ENCODE data around the gene NGFR.

NGFR gene

DNA sequence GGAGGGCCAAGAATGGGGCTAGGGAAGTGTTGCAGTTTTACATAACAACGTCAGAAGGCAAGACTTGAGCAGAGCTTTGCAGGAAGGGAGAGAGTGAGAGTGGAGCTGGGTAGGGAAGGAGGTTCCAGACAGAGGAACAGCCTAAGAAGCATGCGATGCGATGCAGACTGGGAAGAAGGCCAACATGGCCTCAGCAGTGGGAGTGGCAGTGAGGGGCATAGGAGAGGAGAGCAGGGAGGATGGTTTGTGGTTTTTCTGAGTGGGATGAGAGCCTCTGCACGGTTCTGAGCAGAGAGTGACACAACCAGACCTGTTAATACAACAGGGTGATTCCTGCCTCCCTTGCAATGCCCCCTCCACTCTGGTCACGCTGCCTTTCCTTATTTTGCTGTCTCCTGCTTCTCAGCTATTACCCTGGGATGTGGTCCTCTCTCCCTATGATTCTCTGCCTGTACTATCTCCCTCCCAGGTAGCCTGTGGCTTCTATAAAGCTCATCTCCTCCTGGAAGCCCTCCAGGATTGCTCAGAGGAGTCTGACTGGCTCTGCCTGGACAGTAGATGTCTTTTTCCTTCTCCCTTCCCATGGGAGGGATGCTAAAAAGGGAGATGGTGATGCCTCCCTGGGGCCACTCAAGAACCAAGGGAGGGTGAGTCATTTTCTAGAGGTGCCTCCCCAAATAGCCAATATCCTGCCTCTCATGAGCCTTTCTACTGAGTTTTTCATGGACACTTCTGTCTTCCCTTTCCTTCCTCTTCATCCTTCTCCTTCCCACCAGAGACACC is 38.7 kb upstream of the NGFR start:
- no peak overlapping the region for H3K4me3 ChIP-seq (ENCODE audit: low read length in 2 of 2)
- no peak overlapping the region for H3K9ac ChIP-seq (ENCODE audit: low read depth in 1 of 2, low read length in 2 of 2)
- H3K27me3 ChIP-seq (ENCODE audit: control insufficient read depth in 2 of 2, insufficient read depth in 2 of 2, low read length in 2 of 2): peaks cover 14 to 26% of the 10 kb centered on the region in 2 donors
- H3K27ac ChIP-seq (ENCODE audit: low read depth in 2 of 2, low read length in 2 of 2): no peak overlapping the region
- no peaks in the 10 kb centered on the region for H3K36me3 ChIP-seq (ENCODE audit: control insufficient read depth in 2 of 2, insufficient read depth in 2 of 2, low read length in 2 of 2)
- H3K4me1 ChIP-seq (ENCODE audit: control insufficient read depth in 2 of 2, insufficient read depth in 2 of 2, low read length in 2 of 2): no peaks in the 10 kb centered on the region
- H3K9me3 ChIP-seq (ENCODE audit: control insufficient read depth in 2 of 2, low read length in 2 of 2): no peaks in the 10 kb centered on the region

DNA sequence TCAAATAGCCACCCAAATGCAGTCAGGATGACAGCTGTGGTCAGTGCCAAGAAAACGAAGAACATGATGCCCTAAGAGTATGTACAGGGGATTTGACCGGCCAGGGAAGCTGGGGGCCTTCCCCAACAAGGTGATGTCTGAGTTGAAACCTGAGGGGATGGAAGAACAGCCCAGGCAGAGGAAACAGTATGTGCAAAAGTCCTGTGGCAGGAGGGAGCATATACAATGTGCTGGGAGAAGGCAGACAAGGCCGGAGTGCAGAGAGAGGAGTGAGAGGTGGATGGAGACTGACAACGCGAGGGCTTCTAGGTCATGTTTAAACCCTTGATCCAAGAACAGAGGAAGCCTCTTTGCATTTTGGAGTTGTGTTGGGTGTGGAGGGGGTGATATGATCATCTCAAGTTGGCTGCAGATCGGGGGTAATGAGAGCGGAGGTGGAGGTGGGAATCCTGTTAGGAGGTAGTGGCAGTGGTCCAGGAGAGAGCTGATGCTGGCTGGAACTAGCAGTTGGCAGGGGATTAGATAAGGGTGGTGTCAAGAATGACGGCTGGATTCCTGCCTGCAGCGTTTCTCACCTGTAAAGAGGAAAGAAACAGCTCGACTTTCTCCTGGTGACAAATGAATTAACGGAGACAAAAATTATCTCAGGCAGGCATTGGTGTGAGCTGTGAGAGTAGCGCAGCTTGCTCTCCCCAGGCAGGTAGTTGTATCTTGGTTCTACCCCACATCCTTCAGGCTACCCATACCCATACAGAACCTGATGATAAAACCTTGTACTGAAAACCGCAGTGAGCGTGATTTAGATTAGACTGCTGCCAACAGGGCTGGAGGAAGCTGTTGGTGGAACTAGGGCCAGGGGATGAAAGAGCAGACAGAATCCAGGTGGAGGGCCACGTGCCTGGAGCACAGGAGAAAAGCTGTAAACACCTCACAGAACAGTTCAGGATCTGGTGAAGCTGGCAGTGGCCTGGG is 37.2 kb upstream of the NGFR start:
- no peaks in the 10 kb centered on the region for H3K4me1 ChIP-seq (ENCODE audit: control insufficient read depth in 2 of 2, insufficient read depth in 2 of 2, low read length in 2 of 2)
- peaks cover 16 to 26% of the 10 kb centered on the region in 2 donors for H3K27me3 ChIP-seq (ENCODE audit: control insufficient read depth in 2 of 2, insufficient read depth in 2 of 2, low read length in 2 of 2)
- H3K9ac ChIP-seq (ENCODE audit: low read depth in 1 of 2, low read length in 2 of 2): no peak overlapping the region
- H3K27ac ChIP-seq (ENCODE audit: low read depth in 2 of 2, low read length in 2 of 2): no peak overlapping the region
- no peaks in the 10 kb centered on the region for H3K36me3 ChIP-seq (ENCODE audit: control insufficient read depth in 2 of 2, insufficient read depth in 2 of 2, low read length in 2 of 2)
- no peak overlapping the region for H3K4me3 ChIP-seq (ENCODE audit: low read length in 2 of 2)
- H3K9me3 ChIP-seq (ENCODE audit: control insufficient read depth in 2 of 2, low read length in 2 of 2): no peaks in the 10 kb centered on the region

DNA sequence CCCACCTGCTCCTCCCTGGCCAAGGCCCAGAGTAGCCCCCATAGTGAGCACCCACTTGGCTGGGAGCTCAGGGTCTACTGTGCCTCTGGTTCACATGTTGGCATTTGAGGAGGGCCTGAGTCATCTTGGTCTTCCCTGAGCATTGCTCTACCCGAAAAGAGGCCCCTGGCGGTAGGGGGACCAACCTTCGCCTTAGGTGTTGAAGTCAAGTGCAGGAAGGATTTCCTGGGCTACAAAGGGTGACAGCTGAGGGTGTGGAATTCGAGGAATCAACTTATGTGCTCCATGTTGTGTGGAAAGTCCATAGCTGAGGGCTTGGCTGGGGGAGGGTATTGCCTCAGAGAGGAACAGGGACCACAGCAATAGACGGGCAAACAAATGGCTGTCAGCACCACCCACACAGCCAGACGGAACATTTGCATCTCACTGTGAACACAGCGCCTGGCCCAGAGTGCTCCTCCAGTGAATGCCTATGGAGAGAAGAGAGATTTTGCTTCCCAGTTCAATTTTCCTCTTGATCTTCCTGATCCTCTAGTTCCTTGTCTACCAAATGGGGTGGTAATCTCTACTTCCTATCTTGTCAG is 35.6 kb upstream of the NGFR start:
- no peaks in the 10 kb centered on the region for H3K9me3 ChIP-seq (ENCODE audit: control insufficient read depth in 2 of 2, low read length in 2 of 2)
- H3K36me3 ChIP-seq (ENCODE audit: control insufficient read depth in 2 of 2, insufficient read depth in 2 of 2, low read length in 2 of 2): no peaks in the 10 kb centered on the region
- no peak overlapping the region for H3K9ac ChIP-seq (ENCODE audit: low read depth in 1 of 2, low read length in 2 of 2)
- no peaks in the 10 kb centered on the region for H3K4me1 ChIP-seq (ENCODE audit: control insufficient read depth in 2 of 2, insufficient read depth in 2 of 2, low read length in 2 of 2)
- H3K4me3 ChIP-seq (ENCODE audit: low read length in 2 of 2): no peak overlapping the region
- no peak overlapping the region for H3K27ac ChIP-seq (ENCODE audit: low read depth in 2 of 2, low read length in 2 of 2)
- peaks cover 16 to 34% of the 10 kb centered on the region in 2 donors for H3K27me3 ChIP-seq (ENCODE audit: control insufficient read depth in 2 of 2, insufficient read depth in 2 of 2, low read length in 2 of 2)

DNA sequence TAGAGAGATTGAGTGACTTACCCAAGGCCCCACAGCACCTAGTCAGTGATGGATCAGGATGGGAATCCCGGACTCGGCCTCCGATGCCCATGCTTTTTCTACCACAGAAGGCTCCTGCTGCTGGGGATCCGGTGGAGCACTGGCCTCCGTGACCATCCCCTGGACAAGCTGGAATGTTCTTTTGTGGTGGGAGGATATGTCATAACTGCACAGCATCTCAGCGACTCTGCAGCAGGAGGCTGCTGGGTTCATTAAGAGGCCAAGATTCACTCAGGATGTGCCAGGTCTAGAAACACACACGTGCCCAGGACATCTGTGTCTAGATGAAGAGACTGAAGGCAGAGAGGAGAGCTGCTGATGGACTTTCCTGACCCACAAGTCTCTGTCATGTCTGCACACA is 34.7 kb upstream of the NGFR start:
- H3K27ac ChIP-seq (ENCODE audit: low read depth in 2 of 2, low read length in 2 of 2): no peak overlapping the region
- no peaks in the 10 kb centered on the region for H3K36me3 ChIP-seq (ENCODE audit: control insufficient read depth in 2 of 2, insufficient read depth in 2 of 2, low read length in 2 of 2)
- H3K4me3 ChIP-seq (ENCODE audit: low read length in 2 of 2): no peak overlapping the region
- no peak overlapping the region for H3K9ac ChIP-seq (ENCODE audit: low read depth in 1 of 2, low read length in 2 of 2)
- H3K27me3 ChIP-seq (ENCODE audit: control insufficient read depth in 2 of 2, insufficient read depth in 2 of 2, low read length in 2 of 2): peaks cover 16 to 34% of the 10 kb centered on the region in 2 donors
- no peaks in the 10 kb centered on the region for H3K9me3 ChIP-seq (ENCODE audit: control insufficient read depth in 2 of 2, low read length in 2 of 2)
- no peaks in the 10 kb centered on the region for H3K4me1 ChIP-seq (ENCODE audit: control insufficient read depth in 2 of 2, insufficient read depth in 2 of 2, low read length in 2 of 2)

DNA sequence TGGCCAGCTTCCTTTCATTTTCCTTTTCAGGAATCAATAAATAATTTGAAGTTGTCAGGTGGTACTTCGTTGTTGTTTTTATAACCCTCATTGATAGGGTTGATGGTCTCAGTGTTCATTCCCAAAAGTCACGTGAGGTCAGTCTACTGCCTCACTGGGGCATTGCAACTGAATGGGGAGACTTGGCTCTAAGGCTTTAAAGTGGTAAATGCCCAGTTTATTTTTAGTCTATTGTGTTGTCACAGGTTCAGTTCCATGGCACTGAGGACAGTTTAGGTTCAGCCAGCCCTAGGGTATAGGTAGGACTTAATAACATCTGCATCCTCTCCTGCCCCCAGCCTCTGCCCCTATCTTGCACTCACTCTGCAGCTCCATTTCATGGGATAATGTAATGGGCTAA is 33.5 kb upstream of the NGFR start:
- Histone ChIP-seq H3K4me3 (ENCODE audit: low read length in 2 of 2) (no peak overlapping the region), H3K9ac (ENCODE audit: low read depth in 1 of 2, low read length in 2 of 2) (no peak overlapping the region), H3K27me3 (ENCODE audit: control insufficient read depth in 2 of 2, insufficient read depth in 2 of 2, low read length in 2 of 2) (peaks cover 16 to 29% of the 10 kb centered on the region in 2 donors)

DNA sequence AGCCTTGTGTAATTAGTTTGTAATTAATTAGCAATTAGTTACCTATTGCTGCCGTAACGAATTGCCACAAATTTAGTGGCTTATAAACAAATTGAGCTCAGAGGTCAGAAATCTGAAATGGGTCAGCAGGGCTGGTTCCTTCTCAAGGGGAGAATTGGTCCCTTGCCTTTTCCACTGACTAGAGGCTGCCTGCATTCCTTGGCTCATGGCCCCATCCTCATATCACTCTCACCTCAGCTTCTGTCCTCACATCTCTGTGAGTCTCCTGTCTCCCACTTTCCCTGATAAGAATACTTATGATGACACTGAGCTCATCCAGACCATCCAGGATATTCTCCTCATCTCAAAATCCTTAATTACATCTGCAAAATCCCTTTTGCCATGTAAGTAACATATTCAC is 31.0 kb upstream of the NGFR start:
- no peak overlapping the region for H3K27ac ChIP-seq (ENCODE audit: low read depth in 2 of 2, low read length in 2 of 2)
- no peaks in the 10 kb centered on the region for H3K36me3 ChIP-seq (ENCODE audit: control insufficient read depth in 2 of 2, insufficient read depth in 2 of 2, low read length in 2 of 2)
- no peak overlapping the region for H3K9ac ChIP-seq (ENCODE audit: low read depth in 1 of 2, low read length in 2 of 2)
- no peak overlapping the region for H3K4me3 ChIP-seq (ENCODE audit: low read length in 2 of 2)
- H3K9me3 ChIP-seq (ENCODE audit: control insufficient read depth in 2 of 2, low read length in 2 of 2): no peaks in the 10 kb centered on the region
- H3K4me1 ChIP-seq (ENCODE audit: control insufficient read depth in 2 of 2, insufficient read depth in 2 of 2, low read length in 2 of 2): no peaks in the 10 kb centered on the region
- peaks cover 5 to 20% of the 10 kb centered on the region in 2 donors for H3K27me3 ChIP-seq (ENCODE audit: control insufficient read depth in 2 of 2, insufficient read depth in 2 of 2, low read length in 2 of 2)

More for the DNA sequence above, 33.5 kb upstream of the NGFR start:
- no peaks in the 10 kb centered on the region for H3K36me3 ChIP-seq (ENCODE audit: control insufficient read depth in 2 of 2, insufficient read depth in 2 of 2, low read length in 2 of 2)
- H3K27ac ChIP-seq (ENCODE audit: low read depth in 2 of 2, low read length in 2 of 2): no peak overlapping the region
- no peaks in the 10 kb centered on the region for H3K4me1 ChIP-seq (ENCODE audit: control insufficient read depth in 2 of 2, insufficient read depth in 2 of 2, low read length in 2 of 2)
- no peaks in the 10 kb centered on the region for H3K9me3 ChIP-seq (ENCODE audit: control insufficient read depth in 2 of 2, low read length in 2 of 2)

DNA sequence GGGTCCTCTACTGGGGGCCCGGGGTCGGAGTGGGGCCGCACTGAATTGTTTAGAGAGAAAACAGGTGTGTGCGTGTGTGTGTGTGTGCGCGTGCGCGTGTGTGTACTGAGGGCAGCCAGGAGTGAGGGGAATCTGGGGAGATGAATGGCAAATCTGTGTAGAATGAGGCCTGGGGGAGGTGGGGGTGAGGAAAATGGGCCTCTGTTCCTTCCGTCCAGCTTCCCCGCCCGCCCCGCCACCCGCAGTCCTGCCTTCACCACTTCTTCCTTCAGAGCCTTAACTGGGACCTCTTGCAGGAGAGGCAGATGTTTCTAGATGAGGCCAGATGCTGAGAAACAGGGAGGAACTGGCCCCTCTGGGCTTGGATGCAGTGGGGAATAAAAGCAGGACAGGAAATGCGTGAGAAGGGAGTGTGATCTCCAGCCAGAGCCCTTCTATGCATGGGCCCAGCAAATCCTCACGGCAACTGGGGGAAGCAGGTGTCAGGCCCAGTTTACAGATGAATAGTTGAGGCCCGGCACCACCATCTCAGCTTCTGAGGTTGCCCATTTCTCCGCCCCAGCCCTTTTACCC is 29.7 kb upstream of the NGFR start:
- no peaks in the 10 kb centered on the region for H3K4me1 ChIP-seq (ENCODE audit: control insufficient read depth in 2 of 2, insufficient read depth in 2 of 2, low read length in 2 of 2)
- peaks cover 15 to 28% of the 10 kb centered on the region in 2 donors for H3K27me3 ChIP-seq (ENCODE audit: control insufficient read depth in 2 of 2, insufficient read depth in 2 of 2, low read length in 2 of 2)
- H3K36me3 ChIP-seq (ENCODE audit: control insufficient read depth in 2 of 2, insufficient read depth in 2 of 2, low read length in 2 of 2): no peaks in the 10 kb centered on the region
- no peak overlapping the region for H3K27ac ChIP-seq (ENCODE audit: low read depth in 2 of 2, low read length in 2 of 2)
- H3K4me3 ChIP-seq (ENCODE audit: low read length in 2 of 2): no peak overlapping the region
- H3K9ac ChIP-seq (ENCODE audit: low read depth in 1 of 2, low read length in 2 of 2): no peak overlapping the region
- H3K9me3 ChIP-seq (ENCODE audit: control insufficient read depth in 2 of 2, low read length in 2 of 2): no peaks in the 10 kb centered on the region

DNA sequence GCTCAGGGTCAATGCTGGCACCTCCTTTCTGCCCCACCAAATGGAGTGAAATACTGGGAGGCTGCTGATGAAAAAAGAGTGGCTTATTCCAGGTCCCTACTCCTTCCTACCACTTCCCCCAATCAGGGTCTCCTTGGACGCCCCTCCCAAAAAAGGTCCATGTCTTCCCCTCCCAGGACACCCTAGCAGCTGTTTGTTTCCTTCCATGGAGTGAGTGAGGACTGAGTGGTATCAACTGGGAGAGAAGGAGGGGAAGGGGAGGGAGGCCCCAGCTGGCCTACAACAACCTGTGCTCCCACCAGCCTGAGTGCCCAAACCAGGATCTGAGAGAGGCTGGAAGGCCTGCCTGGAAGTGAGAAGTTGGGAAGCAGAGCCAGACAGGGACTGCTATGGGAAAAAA is 28.7 kb upstream of the NGFR start:
- Histone ChIP-seq H3K27me3 (ENCODE audit: control insufficient read depth in 2 of 2, insufficient read depth in 2 of 2, low read length in 2 of 2) (peaks cover 22 to 38% of the 10 kb centered on the region in 2 donors), H3K27ac (ENCODE audit: low read depth in 2 of 2, low read length in 2 of 2) (no peak overlapping the region), H3K4me1 (ENCODE audit: control insufficient read depth in 2 of 2, insufficient read depth in 2 of 2, low read length in 2 of 2) (no peaks in the 10 kb centered on the region)

DNA sequence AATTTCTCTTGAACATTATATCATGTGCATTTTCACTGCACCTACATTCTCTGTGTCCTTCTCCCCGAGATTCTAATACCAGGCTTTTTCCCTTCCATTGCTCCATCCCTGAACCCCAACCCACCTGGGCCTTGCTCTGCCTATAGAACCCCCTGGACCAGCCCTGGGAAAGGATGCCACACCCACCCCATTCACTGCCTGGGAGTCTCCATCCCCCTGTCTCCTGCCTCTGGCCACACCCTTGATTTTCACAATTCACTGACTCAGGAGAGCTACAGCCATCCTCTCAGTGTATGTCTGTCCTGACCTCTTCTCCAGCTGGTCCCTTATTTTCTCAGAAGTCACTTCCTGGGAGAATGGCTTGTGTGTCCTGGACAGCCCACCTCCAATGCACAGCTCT is 27.9 kb upstream of the NGFR start:
- Histone ChIP-seq H3K4me3 (ENCODE audit: low read length in 2 of 2) (no peak overlapping the region), H3K4me1 (ENCODE audit: control insufficient read depth in 2 of 2, insufficient read depth in 2 of 2, low read length in 2 of 2) (no peaks in the 10 kb centered on the region), H3K9me3 (ENCODE audit: control insufficient read depth in 2 of 2, low read length in 2 of 2) (no peaks in the 10 kb centered on the region), H3K9ac (ENCODE audit: low read depth in 1 of 2, low read length in 2 of 2) (no peak overlapping the region), H3K36me3 (ENCODE audit: control insufficient read depth in 2 of 2, insufficient read depth in 2 of 2, low read length in 2 of 2) (no peaks in the 10 kb centered on the region), H3K27me3 (ENCODE audit: control insufficient read depth in 2 of 2, insufficient read depth in 2 of 2, low read length in 2 of 2) (peaks cover 28 to 42% of the 10 kb centered on the region in 2 donors), H3K27ac (ENCODE audit: low read depth in 2 of 2, low read length in 2 of 2) (no peak overlapping the region)

More for the DNA sequence above, 28.7 kb upstream of the NGFR start:
- Histone ChIP-seq H3K9me3 (ENCODE audit: control insufficient read depth in 2 of 2, low read length in 2 of 2) (no peaks in the 10 kb centered on the region), H3K9ac (ENCODE audit: low read depth in 1 of 2, low read length in 2 of 2) (no peak overlapping the region), H3K4me3 (ENCODE audit: low read length in 2 of 2) (no peak overlapping the region), H3K36me3 (ENCODE audit: control insufficient read depth in 2 of 2, insufficient read depth in 2 of 2, low read length in 2 of 2) (no peaks in the 10 kb centered on the region)
